HS-5 (cell line): ENCODE measurements around the gene BMAL1.

ENCODE experiments used
- DNase-seq: peaks from one replicate; pipeline ENCODE4 v3.0.0-alpha.2; 2012; ENCODE audit warnings: low read depth

Gene BMAL1

GRCh38 chr11:13317293-13318080 lies 39.9 kb downstream of the BMAL1 start:
- no peak for DNase-seq

- DNase-seq: no peak
Observed at GRCh38 chr11:13318498-13319295, 41.1 kb downstream of the BMAL1 start.

GRCh38 chr11:13320688-13321087 lies 43.1 kb downstream of the BMAL1 start:
- no peak for DNase-seq

GRCh38 chr11:13321431-13321830 lies 43.8 kb downstream of the BMAL1 start:
- no peak for DNase-seq

- DNase-seq: no peak
Observed at GRCh38 chr11:13324141-13324540, 46.6 kb downstream of the BMAL1 start.

- no peak for DNase-seq
Observed at GRCh38 chr11:13324709-13325108, 47.1 kb downstream of the BMAL1 start.

GRCh38 chr11:13327421-13327820 lies 49.8 kb downstream of the BMAL1 start:
- no peak for DNase-seq

- DNase-seq: no peak
Observed at GRCh38 chr11:13328286-13328685, 50.7 kb downstream of the BMAL1 start.

- no peak for DNase-seq
Observed at GRCh38 chr11:13329670-13330356, 52.2 kb downstream of the BMAL1 start.

GRCh38 chr11:13332124-13332523 lies 54.5 kb downstream of the BMAL1 start:
- DNase-seq: no peak

GRCh38 chr11:13333456-13333957 lies 55.9 kb downstream of the BMAL1 start:
- DNase-seq: no peak

- no peak for DNase-seq
Observed at GRCh38 chr11:13334034-13334786, 56.6 kb downstream of the BMAL1 start.

- no peak for DNase-seq
Observed at GRCh38 chr11:13335319-13335718, 57.7 kb downstream of the BMAL1 start.

- DNase-seq: no peak
Observed at GRCh38 chr11:13336246-13336878, 58.8 kb downstream of the BMAL1 start.

GRCh38 chr11:13338019-13338426 lies 60.4 kb downstream of the BMAL1 start:
- no peak for DNase-seq

- DNase-seq: no peak
Observed at GRCh38 chr11:13338427-13339069, 61.0 kb downstream of the BMAL1 start.

- DNase-seq: peak; percentile 68
Observed at GRCh38 chr11:13339195-13340153, 61.9 kb downstream of the BMAL1 start.

- DNase-seq: no peak
Observed at GRCh38 chr11:13341026-13341425, 63.4 kb downstream of the BMAL1 start.

GRCh38 chr11:13343067-13343466 lies 65.5 kb downstream of the BMAL1 start:
- DNase-seq: no peak
